RCC 7860 (cell line): ENCODE results near the gene SEZ6L.
"Not testable (repeated sequence)": the region's sequence is repeated elsewhere in the genome, so short reads cannot be mapped to it uniquely, and the experiment has no call there.

Source experiments
- DNase-seq: peaks from one replicate; pipeline ENCODE4 v3.0.0-alpha.2; 2015; ENCODE audit warnings: low spot score
- FAIRE-seq: peaks from 2 replicates; lab custom pipeline; 2012; peaks lifted over from hg19 to GRCh38; lab: Jason Lieb, UNC

The SEZ6L gene

DNA sequence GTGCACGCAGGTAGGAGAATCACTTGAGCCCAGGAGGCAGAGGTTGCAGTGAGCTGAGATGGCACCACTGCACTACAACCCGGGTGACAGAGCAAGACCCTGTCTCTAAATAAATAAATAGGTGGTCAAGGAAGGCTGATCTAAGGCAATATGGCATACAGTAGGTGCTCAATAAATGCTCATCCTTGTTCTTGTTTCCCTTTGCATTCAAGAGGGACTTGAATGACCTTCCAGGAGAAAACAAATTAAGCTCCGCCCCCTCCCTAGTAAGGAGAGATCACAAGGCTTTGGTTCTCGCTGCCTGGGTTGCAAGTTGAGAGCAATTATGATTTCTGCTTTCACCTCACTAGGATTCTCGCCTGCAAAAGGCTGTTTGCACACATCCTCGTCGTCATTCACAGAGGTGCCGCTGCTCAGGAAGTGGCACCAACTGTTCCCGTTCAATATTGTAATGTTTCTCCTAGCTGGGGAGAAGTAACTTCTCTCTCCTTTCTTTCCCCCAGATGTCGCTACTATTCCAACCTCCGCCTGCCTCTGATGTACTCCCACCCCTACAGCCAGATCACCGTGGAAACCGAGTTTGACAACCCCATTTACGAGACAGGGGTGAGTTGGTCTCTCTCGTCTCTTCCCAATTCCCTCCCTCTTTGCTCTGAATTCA lies 208.0 kb downstream of the SEZ6L start:
- FAIRE-seq, result no peak

DNA sequence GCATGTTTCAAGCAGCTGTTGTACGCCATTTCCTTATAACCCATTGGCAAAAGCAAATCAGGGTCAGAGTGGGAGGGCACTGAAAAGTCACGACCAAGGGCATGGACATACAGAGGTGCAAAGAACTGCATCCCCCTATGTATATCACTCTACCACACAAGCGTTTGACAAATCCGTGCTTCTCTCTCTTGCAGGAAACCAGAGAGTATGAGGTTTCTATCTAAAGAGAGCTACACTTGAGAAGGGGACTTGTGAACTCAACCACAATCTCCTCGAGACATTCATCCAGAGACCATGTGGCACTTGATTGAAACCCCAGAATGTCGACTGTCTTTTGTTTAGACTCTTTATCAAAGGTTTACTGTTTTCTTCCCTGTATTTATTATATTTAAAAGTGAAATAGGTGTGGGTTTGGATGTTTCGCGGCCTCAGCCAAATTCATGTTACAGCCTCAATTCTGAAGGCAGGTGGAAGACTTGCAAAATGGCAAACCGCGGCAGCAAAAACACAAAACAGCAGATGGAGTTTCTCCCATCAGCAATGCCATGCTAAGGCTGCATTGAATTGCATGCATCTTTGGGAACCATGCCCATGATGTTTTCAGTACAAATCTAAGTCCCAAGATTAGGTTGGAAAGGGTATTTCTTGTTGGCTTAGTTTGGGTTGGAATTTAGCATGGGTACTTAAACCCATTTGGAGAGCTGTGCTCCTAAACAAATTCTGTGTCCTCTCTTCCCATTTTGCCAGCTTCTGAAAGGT lies 211.0 kb downstream of the SEZ6L start:
- DNase-seq, result no peak
- no peak for FAIRE-seq

More for the DNA sequence above, 208.0 kb downstream of the SEZ6L start:
- no peak for DNase-seq

DNA sequence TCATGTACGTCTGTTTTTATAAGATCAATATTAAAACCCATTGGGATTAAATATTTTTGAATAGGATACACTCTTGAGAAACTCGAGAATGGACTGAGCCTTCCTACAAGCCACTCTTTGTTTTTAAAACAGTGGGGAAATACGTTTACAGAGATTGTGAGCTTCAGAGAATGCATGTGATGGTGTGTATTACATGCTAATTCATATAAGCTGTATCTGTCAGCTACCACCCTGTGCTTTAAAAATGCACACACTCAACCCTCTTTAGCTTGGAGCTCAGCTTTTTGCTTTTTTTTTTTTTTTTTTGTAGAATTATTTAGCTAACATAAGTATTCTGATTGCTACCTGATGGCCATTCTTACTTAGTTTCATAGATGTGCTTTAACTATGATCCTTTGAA lies 213.5 kb downstream of the SEZ6L start:
- no peak for FAIRE-seq
- no peak for DNase-seq

DNA sequence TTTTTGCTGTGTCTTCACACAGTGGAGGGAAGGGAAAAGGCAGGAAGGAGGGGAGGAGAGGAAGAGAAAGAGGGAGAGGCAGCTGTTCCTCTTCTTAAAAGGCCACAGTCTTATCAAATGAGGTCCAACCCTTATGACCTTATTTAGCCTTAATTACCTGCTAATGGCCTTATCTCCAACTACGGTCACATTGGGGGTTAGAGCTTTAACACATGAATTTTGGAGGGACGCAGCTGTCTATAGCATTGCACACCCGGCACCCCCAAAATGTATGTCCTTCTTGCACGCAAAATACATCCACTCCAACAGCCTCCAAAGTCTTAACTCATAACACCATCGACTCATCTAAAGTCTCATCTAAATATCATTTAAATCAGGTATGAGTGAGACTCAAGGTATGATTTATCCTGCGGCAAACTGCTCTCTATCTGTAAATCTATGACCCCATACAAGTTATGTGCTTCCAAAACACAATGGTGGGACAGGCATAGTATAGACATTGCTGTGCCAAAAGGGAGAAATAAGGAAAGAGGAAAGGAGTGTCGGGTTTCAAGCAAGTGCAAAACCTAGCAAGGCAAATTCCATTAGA lies 214.8 kb downstream of the SEZ6L start:
- no peak for FAIRE-seq
- DNase-seq, result no peak

DNA sequence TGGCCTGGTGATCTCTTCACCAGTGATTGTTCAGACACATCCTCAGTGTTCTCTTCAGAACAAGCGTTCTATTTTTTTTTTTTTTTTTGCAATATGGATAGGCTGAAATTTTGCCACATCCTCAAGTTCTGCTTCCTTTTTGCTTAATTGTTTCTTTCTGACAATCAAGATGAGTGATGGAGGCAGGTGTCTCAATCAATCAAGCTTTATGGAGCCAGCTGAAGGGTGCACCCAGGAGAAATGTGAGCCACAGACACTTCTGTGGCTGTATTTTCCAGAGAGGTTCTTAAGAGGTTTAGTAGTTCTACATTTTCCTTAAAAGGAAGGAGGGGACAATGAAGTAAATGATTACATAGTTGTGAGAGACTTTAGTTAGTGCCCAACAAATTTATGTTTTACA lies 215.9 kb downstream of the SEZ6L start:
- DNase-seq (no peak), FAIRE-seq (no peak)

DNA sequence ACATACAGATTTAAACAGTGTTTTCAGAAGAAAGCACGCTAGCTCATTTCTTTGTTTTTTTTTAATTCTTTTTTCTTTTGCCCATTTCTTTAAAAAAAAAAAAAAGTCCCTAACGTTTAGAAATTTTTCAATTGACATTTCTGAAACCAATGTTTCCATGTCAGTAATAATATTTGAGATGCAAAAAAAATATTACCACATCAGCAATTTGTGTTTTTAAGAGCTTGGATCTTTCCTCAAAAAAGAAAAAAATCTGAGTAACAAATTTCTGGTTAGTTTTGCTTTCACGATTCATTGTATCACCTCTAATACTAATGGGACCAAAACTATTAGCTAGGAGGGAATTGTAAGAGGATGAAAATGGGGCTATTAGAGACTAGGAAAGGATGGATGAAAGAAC lies 219.9 kb downstream of the SEZ6L start:
- FAIRE-seq, result no peak
- no peak for DNase-seq

DNA sequence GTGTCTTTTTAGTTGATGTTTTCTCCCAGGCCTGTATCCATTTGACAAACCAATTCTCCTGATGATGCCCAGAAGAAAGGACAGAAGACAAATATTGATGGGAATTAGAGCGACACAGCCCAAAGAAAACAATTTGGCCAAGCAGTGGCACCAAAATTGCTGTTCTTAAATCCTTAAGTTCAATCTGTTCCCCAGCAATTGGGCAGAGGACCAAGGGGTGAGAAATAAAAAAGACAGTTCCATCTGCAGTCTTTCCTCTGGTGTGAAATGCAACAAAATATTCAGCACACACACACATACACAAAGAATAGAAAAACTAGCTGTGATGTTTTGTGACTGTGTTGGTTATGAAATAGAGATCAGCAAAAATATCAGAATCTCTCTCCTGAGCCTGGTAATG lies 221.8 kb downstream of the SEZ6L start:
- FAIRE-seq, result no peak

DNA sequence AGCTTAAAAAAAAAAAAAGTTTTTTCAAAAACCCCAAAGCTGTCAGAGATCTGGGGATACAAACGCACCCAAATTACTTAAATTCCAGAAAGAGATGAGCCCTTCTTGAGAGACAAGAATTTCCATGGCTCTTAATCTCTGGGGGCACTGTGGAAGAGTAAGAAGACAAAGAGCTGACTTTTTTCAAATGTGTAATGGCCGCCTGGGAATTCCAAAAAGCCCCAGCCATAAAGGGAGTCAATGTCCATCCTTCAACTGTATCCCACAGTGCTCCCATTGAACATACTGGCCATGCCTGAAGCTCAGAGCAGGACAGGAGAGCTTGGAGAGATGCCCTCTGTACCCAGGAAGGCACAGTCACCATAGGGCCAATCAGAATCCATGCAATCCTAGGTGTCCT lies 222.4 kb downstream of the SEZ6L start:
- FAIRE-seq (no peak), DNase-seq (no peak)

More for the DNA sequence above, 221.8 kb downstream of the SEZ6L start:
- no peak for DNase-seq

DNA sequence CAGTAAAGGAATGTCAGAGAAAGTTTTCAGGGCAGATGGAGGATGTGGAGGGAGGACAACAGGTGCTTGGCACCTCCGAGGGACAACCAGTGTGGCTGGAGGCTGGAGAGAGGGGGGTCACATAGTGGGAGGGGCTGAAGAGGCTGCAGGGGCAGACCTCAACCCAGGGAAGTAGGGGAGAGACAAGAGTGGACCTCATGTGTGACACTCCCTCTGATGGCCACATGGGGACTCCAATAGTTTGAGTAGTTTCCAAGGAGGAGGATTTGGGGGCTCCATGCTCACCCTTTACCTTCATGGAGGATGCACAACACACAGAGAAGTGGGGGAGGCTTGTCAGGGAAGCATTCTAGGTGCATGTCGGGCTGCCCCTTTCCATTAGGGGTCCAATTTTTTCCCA lies 224.7 kb downstream of the SEZ6L start:
- FAIRE-seq (no peak), DNase-seq (no peak)

DNA sequence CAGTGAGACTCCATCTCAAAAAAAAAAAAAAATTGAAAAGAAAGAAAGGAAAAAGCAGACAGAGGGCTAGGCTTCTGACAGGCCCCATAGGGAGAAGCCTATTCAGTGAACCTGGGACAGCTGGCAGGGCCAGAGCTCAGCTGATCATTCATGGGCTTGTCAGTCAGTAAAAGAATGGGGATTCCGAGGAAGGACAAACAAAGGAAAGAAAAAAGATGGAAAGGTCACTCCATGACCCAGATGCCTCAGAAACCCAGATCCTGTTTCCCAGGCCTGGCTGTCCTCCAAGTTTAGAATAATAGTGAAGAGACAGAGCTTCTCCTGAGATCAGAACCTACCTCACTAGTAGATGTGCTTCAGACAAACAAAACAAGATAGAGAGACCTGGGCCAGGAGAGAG lies 225.5 kb downstream of the SEZ6L start:
- DNase-seq (no peak), FAIRE-seq (no peak)

DNA sequence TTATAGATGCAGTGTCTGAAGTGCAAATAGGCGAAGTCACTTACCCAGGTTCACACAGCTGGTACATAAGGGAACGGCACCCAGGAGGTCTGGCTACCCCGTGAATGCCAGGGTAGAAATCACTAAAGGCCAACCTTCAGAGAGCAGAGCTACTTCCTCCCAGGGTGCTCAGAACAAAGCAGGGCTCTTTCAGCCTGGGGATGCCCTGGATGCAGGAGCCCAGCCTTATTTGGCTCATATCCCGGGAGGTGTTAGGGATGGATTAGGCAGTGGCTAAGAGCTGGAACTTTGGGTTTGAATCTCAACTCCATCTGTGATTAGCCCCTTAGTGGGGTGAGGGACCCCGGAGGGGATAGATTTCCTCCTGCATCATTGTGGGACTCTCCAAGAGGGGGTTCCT lies 226.7 kb downstream of the SEZ6L start:
- DNase-seq (no peak), FAIRE-seq (no peak)

DNA sequence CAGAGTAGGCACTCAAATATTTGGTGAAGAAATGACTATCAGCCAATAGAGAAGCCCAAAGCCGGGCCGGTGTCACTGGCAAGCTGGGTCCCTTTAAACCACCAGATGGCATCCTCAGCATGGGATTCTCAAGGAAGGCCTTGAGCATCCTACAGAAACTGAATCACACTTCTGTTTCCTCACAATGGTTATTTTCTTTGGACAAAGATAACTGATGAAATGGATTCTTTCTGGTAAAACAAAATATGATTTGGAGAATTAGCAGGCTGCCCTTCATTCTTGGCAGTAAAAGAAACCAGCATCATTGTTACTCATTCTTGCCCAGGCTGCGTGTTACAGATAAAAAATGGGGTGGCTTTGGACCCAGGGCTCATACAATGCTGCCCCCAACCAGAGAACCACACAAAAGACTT lies 229.5 kb downstream of the SEZ6L start:
- peak; percentile 43 for DNase-seq
- FAIRE-seq, result peak; percentile 43

DNA sequence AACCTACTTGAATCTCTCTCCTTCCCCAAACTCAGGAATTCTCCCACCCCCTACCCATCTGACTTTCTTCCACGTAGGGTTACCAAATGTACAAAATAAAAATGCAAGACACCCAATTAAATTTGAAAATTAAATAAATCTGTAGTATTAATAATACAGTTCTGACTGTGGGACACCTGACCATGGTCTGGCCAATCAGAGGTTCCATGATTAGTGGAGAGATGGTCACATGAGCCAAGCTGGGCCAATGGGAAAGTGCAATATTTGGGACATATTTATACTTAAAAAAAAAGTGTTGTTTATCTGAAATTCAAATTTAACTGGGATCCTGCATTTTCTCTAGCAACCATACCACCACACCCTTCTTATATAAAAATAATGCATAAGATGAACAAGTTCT lies 230.0 kb downstream of the SEZ6L start:
- FAIRE-seq (no peak), DNase-seq (no peak)

DNA sequence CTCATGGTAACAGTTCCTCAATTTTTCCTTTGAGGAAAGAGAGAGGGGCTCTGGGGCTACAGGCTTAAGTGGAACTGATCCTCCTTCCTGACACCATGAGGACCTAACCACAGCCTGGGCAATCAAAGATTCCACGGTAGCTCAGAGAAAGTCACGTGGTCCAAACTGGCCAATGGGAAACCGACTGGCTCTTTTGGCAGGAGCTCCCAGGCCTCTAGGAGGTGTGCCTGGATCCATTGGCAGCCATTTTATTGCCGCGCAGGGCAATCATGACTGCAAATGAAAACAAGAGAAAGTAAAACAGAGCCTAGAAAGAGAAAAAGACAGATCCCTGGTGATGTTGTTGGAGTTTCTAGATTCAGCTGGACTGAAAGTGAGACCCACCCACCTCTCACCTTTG lies 232.5 kb downstream of the SEZ6L start:
- DNase-seq, result no peak
- FAIRE-seq, result no peak

DNA sequence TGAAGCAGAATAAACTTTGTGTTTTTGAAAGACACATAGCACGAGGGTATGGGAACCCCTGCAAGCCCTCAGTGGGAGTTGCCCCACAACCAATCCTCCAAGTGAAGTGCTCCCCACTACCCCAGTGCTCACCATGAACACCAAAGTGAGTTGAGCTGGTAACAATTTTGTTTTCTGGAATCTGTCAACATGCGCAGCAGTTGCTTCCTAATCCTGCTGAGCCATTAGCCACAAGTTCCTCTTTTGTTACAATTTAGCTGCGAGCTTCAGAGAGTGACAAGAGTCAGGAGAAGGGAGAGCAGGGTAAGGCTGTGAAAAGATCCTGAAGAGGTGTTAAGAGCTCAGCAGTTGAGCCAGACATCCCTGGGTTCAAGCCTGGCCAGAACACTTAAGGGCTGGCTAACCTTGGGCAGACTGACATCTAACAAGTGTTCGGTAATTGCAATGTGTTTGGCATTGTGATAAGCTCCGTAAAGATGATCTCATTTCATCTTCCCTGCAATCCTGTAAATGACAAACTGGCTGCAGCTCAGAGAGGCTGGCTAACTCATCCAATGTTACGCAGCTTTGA lies 235.7 kb downstream of the SEZ6L start:
- no peak for DNase-seq
- no peak for FAIRE-seq

DNA sequence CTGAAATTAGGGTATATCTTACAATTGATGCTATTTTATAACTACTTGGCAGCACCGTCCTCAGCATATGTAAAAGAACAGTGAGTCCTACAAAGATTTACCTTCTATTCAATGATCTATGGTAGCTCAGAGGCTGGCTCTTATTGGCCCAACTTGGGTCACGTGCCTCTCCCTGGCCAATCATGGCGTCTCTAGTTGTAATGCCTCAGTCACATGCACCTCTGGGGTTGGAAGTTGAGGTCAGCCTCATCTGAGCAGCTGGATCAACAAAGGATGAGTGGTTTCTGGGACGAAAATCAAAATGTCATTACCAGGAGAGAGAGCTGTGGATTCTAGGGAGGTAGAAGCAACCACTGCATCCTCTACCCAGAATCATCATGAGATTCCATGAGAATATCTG lies 236.9 kb downstream of the SEZ6L start:
- FAIRE-seq, result no peak

DNA sequence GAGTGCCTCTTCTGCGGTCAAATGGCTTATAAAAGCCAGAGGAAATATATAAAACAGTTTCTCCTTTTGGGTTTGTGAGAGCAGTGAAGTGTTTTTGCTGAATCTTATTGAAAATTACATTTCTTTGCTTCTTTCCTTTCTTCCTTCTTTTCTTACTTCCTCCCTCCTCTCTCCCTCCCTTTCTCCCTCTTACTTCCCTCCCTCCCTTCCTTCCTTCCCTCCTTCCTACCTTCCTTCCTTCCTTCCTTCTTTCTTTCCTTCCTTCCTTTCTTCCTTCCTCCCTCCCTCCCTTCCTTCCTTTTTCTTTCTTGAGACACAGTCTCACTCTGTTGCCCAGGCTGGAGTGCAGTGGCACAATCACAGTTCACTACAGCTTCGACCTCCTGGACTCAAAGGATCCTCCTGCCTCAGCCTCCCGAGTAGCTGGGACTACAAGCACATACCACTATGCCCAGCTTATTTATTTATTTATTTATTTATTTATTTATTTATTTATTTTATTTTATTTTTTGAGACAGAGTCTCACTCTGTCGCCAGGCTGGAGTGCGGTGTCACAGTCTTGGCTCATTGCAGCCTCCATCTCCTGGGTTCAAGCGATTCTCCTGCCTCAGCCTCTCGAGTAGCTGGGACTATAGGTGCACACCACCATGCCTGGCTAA lies 239.4 kb downstream of the SEZ6L start:
- DNase-seq, FAIRE-seq: not testable (repeated sequence)

More for the DNA sequence above, 236.9 kb downstream of the SEZ6L start:
- no peak for DNase-seq

DNA sequence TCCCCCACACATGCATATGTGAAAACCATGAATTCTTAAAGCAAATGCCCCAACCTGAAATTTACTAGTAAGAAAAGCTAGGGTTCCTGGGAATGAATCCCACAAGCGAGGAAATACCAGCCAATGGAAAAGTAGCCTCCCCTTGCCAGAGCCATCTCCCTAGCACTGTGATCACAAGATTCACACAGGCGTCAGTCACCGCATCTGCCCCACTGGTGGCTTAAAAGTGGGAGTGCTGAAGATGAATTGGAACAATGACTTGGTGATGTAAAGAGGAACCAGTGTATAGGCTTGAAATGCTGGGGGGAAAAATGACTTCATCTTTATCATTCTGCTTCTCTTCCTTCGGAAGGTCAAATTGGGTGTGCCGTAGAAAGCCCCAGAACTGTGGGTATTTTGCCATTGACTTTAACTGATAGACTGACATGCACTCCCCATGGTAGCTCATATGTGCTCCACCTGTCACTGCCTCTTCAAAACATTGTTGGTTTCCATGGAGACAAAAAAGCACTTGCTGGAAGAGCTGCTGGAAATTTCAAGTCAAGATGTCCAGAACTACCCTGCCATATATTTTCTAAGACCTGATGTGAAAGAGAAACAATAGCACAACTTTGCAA lies 240.6 kb downstream of the SEZ6L start:
- DNase-seq, result no peak
- no peak for FAIRE-seq

DNA sequence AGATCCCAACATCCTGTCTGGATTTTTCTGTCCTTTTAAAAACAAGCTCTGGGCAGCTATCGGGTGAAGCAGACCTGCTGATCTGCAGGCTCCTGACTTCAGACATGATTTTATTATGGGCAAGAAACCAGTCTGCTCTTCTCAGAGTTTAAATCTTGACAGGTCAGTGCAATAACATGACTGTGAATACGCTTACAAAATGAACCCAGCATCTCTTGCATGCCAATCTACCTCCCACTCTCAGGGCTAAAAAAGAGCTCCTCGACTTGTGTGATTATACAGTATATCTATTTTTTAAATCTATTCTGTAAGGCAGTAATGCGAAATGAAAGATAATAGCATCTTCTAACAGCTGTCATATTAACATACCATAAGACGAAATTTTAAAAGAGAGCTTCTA lies 241.1 kb downstream of the SEZ6L start:
- no peak for DNase-seq
- no peak for FAIRE-seq

DNA sequence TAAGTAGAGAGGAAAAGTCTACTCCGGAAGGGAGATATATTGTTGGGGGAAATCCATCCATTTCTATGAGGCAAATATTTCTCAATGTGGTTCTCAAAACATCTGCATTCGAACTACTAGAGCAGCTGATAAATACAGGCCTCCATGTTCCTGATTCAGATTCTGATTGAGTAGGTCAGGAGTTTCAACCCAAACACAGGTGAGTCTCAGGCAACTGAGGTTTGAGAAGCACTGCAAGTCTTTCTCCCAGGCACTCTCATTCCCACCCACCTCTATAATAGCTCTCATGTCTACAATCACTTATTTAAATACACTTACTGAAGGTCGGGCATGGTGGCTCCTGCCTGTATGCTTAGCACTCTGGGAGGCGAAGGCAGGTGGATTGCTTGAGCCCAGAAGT lies 245.1 kb downstream of the SEZ6L start:
- DNase-seq (no peak), FAIRE-seq (no peak)

DNA sequence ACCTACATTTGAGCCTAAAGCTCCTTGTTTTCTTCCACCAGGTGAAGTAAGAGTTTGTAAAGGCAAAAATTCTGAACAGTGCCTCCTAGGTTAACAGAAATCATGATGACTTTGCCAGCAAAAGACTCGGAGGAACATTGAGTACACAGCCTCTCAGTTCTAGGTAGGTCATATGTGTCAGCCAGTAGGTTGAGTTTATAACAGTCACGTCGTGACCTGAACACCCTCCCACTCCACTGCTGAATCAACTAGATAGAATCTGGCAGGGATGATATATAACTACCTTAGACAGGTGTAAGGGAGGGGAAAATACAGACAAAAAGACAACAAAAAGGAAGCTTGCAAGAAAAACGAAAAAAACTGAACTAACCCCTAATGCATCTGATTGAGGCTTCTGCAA lies 247.0 kb downstream of the SEZ6L start:
- FAIRE-seq, result no peak
- DNase-seq, result no peak
